Sigmoid colon (tissue), 7 donors: ENCODE results near the gene GMIP. TPM values are rescaled to one million over a fixed set of nuclear protein-coding genes. Genes with fewer than 3 reads are reported as not detected.
"Not testable (repeated sequence)": the region's sequence is repeated elsewhere in the genome, so short reads cannot be mapped to it uniquely, and the experiment has no call there.

Source experiments
- DNase-seq: peaks from one replicate; pipeline ENCODE4 v3.0.0-alpha.2; 2019
- H3K27ac ChIP-seq, 4 donors: fragments of 200-600 bp; sonication (generic); one replicate each; pipeline ENCODE4 v1.5.1; 2016 to 2019; ENCODE audit warnings: mild to moderate bottlenecking in 1 of 4
- H3K27me3 ChIP-seq, 3 donors: fragments of 200-600 bp; sonication (generic); one replicate each; pipeline ENCODE4 v1.5.1; 2019; ENCODE audit warnings: mild to moderate bottlenecking in 1 of 3
- H3K36me3 ChIP-seq, 4 donors: fragments of 200-600 bp; sonication (generic); one replicate each; pipeline ENCODE4 v1.5.1; 2016 to 2019
- H3K4me1 ChIP-seq, 4 donors: fragments of 200-600 bp; sonication (generic); one replicate each; pipeline ENCODE4 v1.5.1; 2017 to 2019
- H3K4me3 ChIP-seq, 4 donors: fragments of 200-600 bp; sonication (generic); one replicate each; pipeline ENCODE4 v1.5.1; 2017 to 2019; ENCODE audit warnings: mild to moderate bottlenecking in 2 of 4, moderate library complexity in 1 of 4
- H3K9me3 ChIP-seq, 4 donors: fragments of 200-600 bp in 3 of 4; sonication (generic) in 3 of 4; one replicate each; pipeline versions ENCODE4 v1.5.1 to v1.6.1; 2013 to 2019
- CTCF ChIP-seq, 4 experiments: fragments of 450-650 bp in 3 of 4; fragments of 200-600 bp in 1 of 4; IDR thresholded peaks; one replicate each; pipeline ENCODE4 v1.5.1; 2016 to 2019; ENCODE audit warnings: antibody characterized with exemption in 4 of 4, mild to moderate bottlenecking in 3 of 4, moderate library complexity in 2 of 4
- EP300 ChIP-seq, 4 donors: sonication (generic); formaldehyde crosslinking; IDR thresholded peaks; one replicate each; pipeline ENCODE4 v1.6.1; 2017; ENCODE audit warnings: antibody characterized with exemption in 4 of 4
- POLR2A ChIP-seq, 2 donors: fragments of 450-650 bp; IDR thresholded peaks; one replicate each; pipeline ENCODE4 v1.6.1; 2016; ENCODE audit warnings: antibody characterized with exemption in 2 of 2, mild to moderate bottlenecking in 2 of 2, moderate library complexity in 2 of 2
- POLR2AphosphoS5 ChIP-seq, 4 donors: sonication (generic); formaldehyde crosslinking; IDR thresholded peaks; one replicate each; pipeline ENCODE4 v1.6.1; 2017; ENCODE audit warnings: antibody characterized with exemption in 4 of 4
- WGBS, 2 donors: extraction: QIAGEN DNeasy Blood & Tissue Kit; methylation state at CpG; one replicate each; pipeline ENCODE4 v1.1.7; 2013; 5-methylcytosine and 5-hydroxymethylcytosine counted together
- intact Hi-C: fragments of 100-400 bp; cut with DNase I; formaldehyde crosslinking; loops from one replicate; pipeline ENCODE4 v1.15.1; 2023
- polyA plus RNA-seq, 3 donors: library from polyadenylated mRNA; stranded (reverse); fragments of 200-250 nt; gene quantifications; one replicate each; pipeline ENCODE4 v1.2.3, GENCODE V29; 2013
- total RNA-seq, 4 donors: library from RNA; depleted of rRNA; stranded (reverse); fragments of >200 nt; gene quantifications; one replicate each; pipeline ENCODE4 v1.1.0, GENCODE V29; 2016
- donor health status: healthy with polysubstance abuse.
- donor health status: Bipolar disorder and iron deficiency.
- donor health status: healthy.

The GMIP gene
- total and polyA plus RNA-seq, 7 donors = 5.0 to 37.0 (median 9.1) TPM

GRCh38 chr19:19672816-19673215 lies 29.4 kb upstream of the GMIP start:
- WGBS, 2 donors = 90 to 100% methylated on average over 3 of the region's 3 CpGs
- Histone ChIP-seq H3K9me3 (peaks cover 0 to 11% (median 0%) of the 10 kb centered on the region in 4 donors), H3K27me3 (no peaks in the 10 kb centered on the region), H3K36me3 (peaks cover 0 to 32% (median 6%) of the 10 kb centered on the region in 4 donors), H3K4me1 (peaks cover 0 to 19% (median 16%) of the 10 kb centered on the region in 4 donors), H3K27ac (no peak overlapping the region), H3K4me3 (no peak overlapping the region)
- intact Hi-C loops = no loop called here
- TF ChIP-seq POLR2AphosphoS5 (IDR thresholded peaks at IDR 0.05) (no peak), POLR2A (IDR thresholded peaks at IDR 0.05) (no peak), EP300 (IDR thresholded peaks at IDR 0.05) (no peak), CTCF (IDR thresholded peaks at IDR 0.05) (no peak)
- no peak for DNase-seq

DNA sequence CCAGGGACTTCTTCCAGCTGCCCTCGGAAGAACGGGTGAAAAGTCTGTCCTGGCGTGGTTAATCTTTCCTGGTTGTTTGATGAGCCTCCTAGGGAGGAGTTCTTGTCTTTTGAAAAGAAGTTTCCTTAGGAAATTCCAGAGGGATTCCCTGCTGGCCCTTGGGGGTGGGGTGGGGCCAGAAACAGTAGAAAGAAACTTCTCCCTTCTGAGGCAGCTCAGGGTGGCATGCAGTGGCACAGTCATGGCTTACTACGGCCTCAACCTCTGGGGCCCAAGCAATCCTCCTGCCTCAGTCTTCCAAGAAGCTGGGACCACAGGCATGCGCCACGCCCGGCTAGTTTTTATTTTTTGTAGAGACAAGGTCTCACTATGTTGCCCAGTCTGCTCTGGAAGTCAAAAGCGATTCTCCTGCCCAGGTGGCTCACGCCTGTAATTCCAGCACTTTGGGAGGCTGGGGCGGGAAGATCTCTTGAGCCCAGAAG lies 26.7 kb upstream of the GMIP start:
- Histone ChIP-seq H3K27ac (no peak overlapping the region), H3K36me3 (peaks cover 0 to 9% (median 1%) of the 10 kb centered on the region in 4 donors), H3K4me1 (peaks cover 0 to 21% (median 16%) of the 10 kb centered on the region in 4 donors), H3K4me3 (no peak overlapping the region), H3K9me3 (no peaks in the 10 kb centered on the region), H3K27me3 (no peaks in the 10 kb centered on the region)
- DNase-seq = no peak
- TF ChIP-seq POLR2A (IDR thresholded peaks at IDR 0.05) (no peak), CTCF (IDR thresholded peaks at IDR 0.05) (no peak), POLR2AphosphoS5 (IDR thresholded peaks at IDR 0.05) (no peak), EP300 (IDR thresholded peaks at IDR 0.05) (no peak)
- 78% methylated on average over 10 of the region's 10 CpGs for WGBS, 2 donors
- intact Hi-C loops = no loop called here

- TF ChIP-seq EP300 (IDR thresholded peaks at IDR 0.05) (no peak), POLR2A (IDR thresholded peaks at IDR 0.05) (peak in 1 of 2 donors; percentile 10), POLR2AphosphoS5 (IDR thresholded peaks at IDR 0.05) (peak; percentile 18 to 70 (median 60)), CTCF (IDR thresholded peaks at IDR 0.05) (no peak)
- Histone ChIP-seq H3K27me3 (no peaks in the 10 kb centered on the region), H3K27ac (peak within 1 kb of the TSS; percentile 78 to 83 (median 80)), H3K4me1 (peaks cover 0 to 26% (median 16%) of the 10 kb centered on the region in 4 donors), H3K4me3 (peak within 1 kb of the TSS; percentile 61 to 85 (median 78)), H3K9me3 (no peaks in the 10 kb centered on the region), H3K36me3 (no peaks in the 10 kb centered on the region)
- intact Hi-C loops = loop anchor here (5.0 to 10.0 kb wide), 5 partner anchors 64 to 604 kb away; partner anchors contain the start of genes GATAD2A, SLC25A42, ZNF14 and ZNF506
- DNase-seq = peak; percentile 96
- WGBS, 2 donors = 4 to 11% methylated on average over 36 of the region's 36 CpGs
Observed at GRCh38 chr19:19668230-19669012, 25.0 kb upstream of the GMIP start, which contains the start of gene ZNF101. TSS of gene ZNF101 (plus strand) at chr19:19668839. CDS start at chr19:19668964, 125 bp downstream.

DNA sequence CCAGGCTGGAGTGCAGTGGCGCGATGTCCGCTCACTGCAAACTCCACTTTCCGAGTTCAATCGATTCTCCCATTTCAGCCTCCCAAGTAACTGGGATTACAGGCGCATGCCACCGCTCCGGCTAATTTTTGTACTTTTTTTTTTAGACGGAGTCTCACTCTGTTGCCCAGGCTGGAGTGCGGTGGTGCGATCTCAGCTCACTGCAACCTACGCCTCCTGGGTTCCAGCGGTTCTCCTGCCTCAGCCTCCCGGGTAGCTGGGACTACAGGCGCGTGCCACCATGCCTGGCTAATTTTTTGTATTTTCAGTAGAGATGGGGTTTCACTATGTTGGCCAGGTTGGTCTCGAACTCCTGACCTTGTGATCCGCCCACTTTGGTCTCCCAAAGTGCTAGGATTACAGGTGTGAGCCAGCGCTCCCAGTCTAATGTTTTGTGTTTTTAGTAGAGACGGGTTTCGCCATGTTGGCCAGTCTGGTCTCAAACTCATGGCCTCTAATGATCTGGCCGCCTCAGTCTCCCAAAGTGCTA lies 22.0 kb upstream of the GMIP start:
- not testable (repeated sequence) for H3K4me3 ChIP-seq, H3K9me3 ChIP-seq, H3K27me3 ChIP-seq, H3K36me3 ChIP-seq, H3K27ac ChIP-seq, DNase-seq
- intact Hi-C loops = loop anchor here (5.0 to 10.0 kb wide), 5 partner anchors 67 to 601 kb away; partner anchors contain the start of genes GATAD2A, SLC25A42, ZNF14 and ZNF506
- WGBS, 2 donors = 97% methylated on average over 22 of the region's 22 CpGs
- peaks cover 0 to 47% (median 38%) of the 10 kb centered on the region in 4 donors for H3K4me1 ChIP-seq
